Mesenchymal stem cell (in vitro differentiated cells and primary cell): ENCODE results near the gene PDGFC.

Source experiments
- DNase-seq: peaks from one replicate; pipeline ENCODE4 v3.0.0-alpha.2; 2013
- H2AFZ ChIP-seq: one replicate; pipeline ENCODE4 v1.6.1; 2013; ENCODE audit warnings: low read depth, mild to moderate bottlenecking, control low read depth, inconsistent platforms, low read length, moderate library complexity
- H2AK5ac ChIP-seq: 2 replicates; pipeline ENCODE4 v1.6.1; 2013; ENCODE audit warnings: low read length, moderate library complexity, mild to moderate bottlenecking, inconsistent platforms; ENCODE audit not compliant: severe bottlenecking
- H2BK120ac ChIP-seq: one replicate; pipeline ENCODE4 v1.6.1; 2013; ENCODE audit warnings: low read depth, mild to moderate bottlenecking, inconsistent platforms, low read length, moderate library complexity
- H2BK12ac ChIP-seq, 2 experiments: one replicate each; pipeline ENCODE4 v1.6.1; 2013; ENCODE audit warnings: inconsistent platforms in 2 of 2, low read length in 2 of 2, mild to moderate bottlenecking in 2 of 2, moderate library complexity in 2 of 2, control low read depth in 1 of 2
- H2BK15ac ChIP-seq: one replicate; pipeline ENCODE4 v1.6.1; 2013; ENCODE audit warnings: mild to moderate bottlenecking, low read depth, inconsistent platforms; ENCODE audit not compliant: poor library complexity, severe bottlenecking
- H2BK5ac ChIP-seq: 2 replicates; pipeline ENCODE4 v1.6.1; 2013; ENCODE audit warnings: low read depth, mild to moderate bottlenecking, low read length, control low read depth, inconsistent platforms; ENCODE audit not compliant: poor library complexity, severe bottlenecking
- H3K14ac ChIP-seq, 2 experiments: one replicate each; pipeline ENCODE4 v1.6.1; 2013; ENCODE audit warnings: inconsistent platforms in 2 of 2, low read length in 2 of 2, control low read depth in 1 of 2, mild to moderate bottlenecking in 1 of 2, moderate library complexity in 1 of 2
- H3K18ac ChIP-seq, 2 experiments: one replicate each; pipeline ENCODE4 v1.6.1; 2013; ENCODE audit warnings: inconsistent platforms in 2 of 2, low read length in 2 of 2, control low read depth in 1 of 2, low read depth in 1 of 2, mild to moderate bottlenecking in 1 of 2
- H3K23ac ChIP-seq, 2 experiments: one replicate each; pipeline ENCODE4 v1.6.1; 2013; ENCODE audit warnings: inconsistent platforms in 2 of 2, low read length in 2 of 2, mild to moderate bottlenecking in 2 of 2, moderate library complexity in 2 of 2, control low read depth in 1 of 2
- H3K27ac ChIP-seq: 2 replicates; pipeline ENCODE4 v1.5.1; 2013; ENCODE audit warnings: mild to moderate bottlenecking, moderate library complexity, low read length, control low read depth, inconsistent platforms; ENCODE audit not compliant: poor library complexity, severe bottlenecking
- H3K27me3 ChIP-seq, 2 experiments: 2 replicates each; pipeline versions ENCODE4 v1.6.1 to v1.7.0; 2013; ENCODE audit warnings: low read length in 2 of 2, mild to moderate bottlenecking in 2 of 2, moderate library complexity in 2 of 2, control low read depth in 1 of 2, inconsistent platforms in 1 of 2; ENCODE audit not compliant: control insufficient read depth in 1 of 2, insufficient read depth in 1 of 2
- H3K36me3 ChIP-seq, 2 experiments: 2 replicates each; pipeline versions ENCODE4 v1.6.1 to v1.7.0; 2013; ENCODE audit warnings: low read length in 2 of 2, control low read depth in 1 of 2, inconsistent platforms in 1 of 2, low read depth in 1 of 2, mild to moderate bottlenecking in 1 of 2; ENCODE audit not compliant: insufficient read depth in 2 of 2, control insufficient read depth in 1 of 2
- H3K4ac ChIP-seq, 2 experiments: one replicate each; pipeline ENCODE4 v1.6.1; 2013; ENCODE audit warnings: inconsistent platforms in 2 of 2, low read length in 2 of 2, mild to moderate bottlenecking in 2 of 2, moderate library complexity in 2 of 2, control low read depth in 1 of 2, low read depth in 1 of 2
- H3K4me1 ChIP-seq: 2 replicates; pipeline ENCODE4 v1.6.1; 2013; ENCODE audit warnings: low read depth, low read length, control low read depth; ENCODE audit not compliant: control insufficient read depth, insufficient read depth
- H3K4me2 ChIP-seq: 2 replicates; pipeline ENCODE4 v1.6.1; 2013; ENCODE audit warnings: low read length, mild to moderate bottlenecking, inconsistent platforms; ENCODE audit not compliant: poor library complexity, severe bottlenecking
- H3K4me3 ChIP-seq, 2 experiments: 2 replicates each; pipeline versions ENCODE4 v1.5.1 to v1.7.0; 2013; ENCODE audit warnings: low read length in 2 of 2, mild to moderate bottlenecking in 2 of 2, control low read depth in 1 of 2, low read depth in 1 of 2; ENCODE audit not compliant: insufficient read depth in 1 of 2
- H3K79me1 ChIP-seq: replicated peaks from 2 replicates; pipeline ENCODE4 v1.6.1; 2013; ENCODE audit warnings: mild to moderate bottlenecking, control low read depth, low read length, inconsistent platforms; ENCODE audit not compliant: poor library complexity, severe bottlenecking
- H3K9ac ChIP-seq: 2 replicates; pipeline ENCODE4 v1.7.0; 2013; ENCODE audit warnings: mild to moderate bottlenecking, low read length, moderate library complexity
- H3K9me3 ChIP-seq: 2 replicates; pipeline ENCODE4 v1.7.0; 2013; ENCODE audit warnings: mild to moderate bottlenecking, low read length; ENCODE audit not compliant: control insufficient read depth
- H4K8ac ChIP-seq: one replicate; pipeline ENCODE4 v1.6.1; 2013; ENCODE audit warnings: inconsistent platforms, mild to moderate bottlenecking, low read length, moderate library complexity
- H4K91ac ChIP-seq: one replicate; pipeline ENCODE4 v1.6.1; 2013; ENCODE audit warnings: mild to moderate bottlenecking, low read length, inconsistent platforms
- WGBS: methylation state at CpG from one replicate; pipeline ENCODE4 v1.1.7; 2013; ENCODE audit warnings: mixed read lengths; 5-methylcytosine and 5-hydroxymethylcytosine counted together

PDGFC gene

GRCh38 chr4:157010630-157011029, 39.0 kb upstream of the PDGFC start:
- no peak overlapping the region for H3K23ac ChIP-seq
- no peak overlapping the region for H3K18ac ChIP-seq
- no peak overlapping the region for H3K4me2 ChIP-seq
- no peak overlapping the region for H3K4me3 ChIP-seq
- no peak overlapping the region for H2BK15ac ChIP-seq
- H4K8ac ChIP-seq: no peak overlapping the region
- no peak overlapping the region for H2AFZ ChIP-seq
- no peaks in the 10 kb centered on the region for H3K27me3 ChIP-seq
- H3K14ac ChIP-seq: no peak overlapping the region
- H3K79me1 ChIP-seq: no peaks in the 10 kb centered on the region
- H2BK120ac ChIP-seq: no peak overlapping the region
- H3K27ac ChIP-seq: no peak overlapping the region
- H4K91ac ChIP-seq: no peak overlapping the region
- peaks cover 4% of the 10 kb centered on the region for H3K4me1 ChIP-seq
- DNase-seq: no peak
- no peaks in the 10 kb centered on the region for H3K9me3 ChIP-seq
- H3K36me3 ChIP-seq: no peaks in the 10 kb centered on the region
- no peak overlapping the region for H2BK12ac ChIP-seq
- H3K4ac ChIP-seq: no peak overlapping the region
- no peak overlapping the region for H3K9ac ChIP-seq
- no peak overlapping the region for H2BK5ac ChIP-seq
- no peak overlapping the region for H2AK5ac ChIP-seq
- no CpG with 5 or more reads among the region's 2 CpGs for whole genome bisulfite sequencing

DNA sequence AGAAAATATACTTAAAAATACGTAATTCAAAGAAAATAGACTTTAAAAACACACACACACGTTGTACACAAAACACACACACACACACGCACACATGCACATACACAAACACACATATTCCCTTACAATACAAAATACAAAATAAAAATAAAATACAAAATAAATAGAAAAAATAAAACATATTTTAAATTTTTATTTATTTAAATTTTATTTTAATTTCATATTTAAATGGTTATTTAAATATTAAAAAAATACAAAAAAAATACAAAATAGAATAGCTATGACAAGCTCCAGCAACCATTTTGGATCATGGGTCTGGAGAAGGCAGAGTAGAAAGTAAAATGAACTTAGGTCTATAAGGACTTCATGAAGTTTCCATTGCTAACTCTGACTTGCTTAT, 34.2 kb upstream of the PDGFC start:
- Histone ChIP-seq H4K91ac (no peak overlapping the region), H3K18ac (no peak overlapping the region), H4K8ac (no peak overlapping the region), H3K9ac (no peak overlapping the region), H3K36me3 (no peaks in the 10 kb centered on the region), H3K27me3 (no peaks in the 10 kb centered on the region), H3K23ac (no peak overlapping the region), H2BK15ac (no peak overlapping the region), H2BK120ac (no peak overlapping the region), H3K79me1 (no peaks in the 10 kb centered on the region), H2BK5ac (no peak overlapping the region), H3K4me1 (no peaks in the 10 kb centered on the region), H3K14ac (no peak overlapping the region), H2AK5ac (no peak overlapping the region), H3K4me3 (no peak overlapping the region), H3K9me3 (no peaks in the 10 kb centered on the region), H3K4ac (no peak overlapping the region), H3K27ac (no peak overlapping the region), H2AFZ (no peak overlapping the region), H2BK12ac (no peak overlapping the region), H3K4me2 (no peak overlapping the region)
- no peak for DNase-seq
- 100% methylated on average over 3 of the region's 3 CpGs for WGBS

DNA sequence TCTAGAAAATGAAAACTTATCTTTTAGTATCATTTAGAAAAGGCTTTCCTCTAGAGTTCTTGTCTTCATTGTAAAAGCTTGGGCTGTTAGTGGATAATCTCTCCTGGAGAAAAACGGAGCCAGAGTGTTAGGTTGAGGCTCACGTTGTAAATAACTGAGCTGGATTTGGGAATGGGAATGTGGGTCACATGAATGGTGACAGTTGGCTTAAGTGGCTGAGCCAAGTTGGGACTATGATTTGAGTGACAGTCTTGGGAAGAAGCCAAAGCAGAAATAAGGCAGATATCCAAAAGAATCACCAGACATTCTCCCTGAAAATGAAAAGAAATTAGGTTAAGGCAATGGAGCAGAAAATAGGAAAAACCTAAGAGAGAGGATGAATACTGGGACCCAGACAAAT, 33.6 kb upstream of the PDGFC start:
- no peaks in the 10 kb centered on the region for H3K36me3 ChIP-seq
- H3K4me2 ChIP-seq: no peak overlapping the region
- no peaks in the 10 kb centered on the region for H3K27me3 ChIP-seq
- H2AK5ac ChIP-seq: peak overlapping the region; percentile 96
- H3K4me1 ChIP-seq: no peaks in the 10 kb centered on the region
- no peak overlapping the region for H2BK15ac ChIP-seq
- no peak overlapping the region for H3K27ac ChIP-seq
- no peaks in the 10 kb centered on the region for H3K9me3 ChIP-seq
- no peak overlapping the region for H3K4me3 ChIP-seq
- 95% methylated on average over 2 of the region's 2 CpGs for WGBS
- no peak overlapping the region for H2BK120ac ChIP-seq
- no peak overlapping the region for H3K9ac ChIP-seq
- H4K8ac ChIP-seq: no peak overlapping the region
- no peak overlapping the region for H3K18ac ChIP-seq
- no peak overlapping the region for H3K14ac ChIP-seq
- peak overlapping the region in 1 of 2 experiments; percentile 88 for H2BK12ac ChIP-seq
- DNase-seq: no peak
- H2BK5ac ChIP-seq: no peak overlapping the region
- H3K4ac ChIP-seq: no peak overlapping the region
- no peak overlapping the region for H3K23ac ChIP-seq
- H3K79me1 ChIP-seq: no peaks in the 10 kb centered on the region
- H2AFZ ChIP-seq: no peak overlapping the region
- no peak overlapping the region for H4K91ac ChIP-seq

DNA sequence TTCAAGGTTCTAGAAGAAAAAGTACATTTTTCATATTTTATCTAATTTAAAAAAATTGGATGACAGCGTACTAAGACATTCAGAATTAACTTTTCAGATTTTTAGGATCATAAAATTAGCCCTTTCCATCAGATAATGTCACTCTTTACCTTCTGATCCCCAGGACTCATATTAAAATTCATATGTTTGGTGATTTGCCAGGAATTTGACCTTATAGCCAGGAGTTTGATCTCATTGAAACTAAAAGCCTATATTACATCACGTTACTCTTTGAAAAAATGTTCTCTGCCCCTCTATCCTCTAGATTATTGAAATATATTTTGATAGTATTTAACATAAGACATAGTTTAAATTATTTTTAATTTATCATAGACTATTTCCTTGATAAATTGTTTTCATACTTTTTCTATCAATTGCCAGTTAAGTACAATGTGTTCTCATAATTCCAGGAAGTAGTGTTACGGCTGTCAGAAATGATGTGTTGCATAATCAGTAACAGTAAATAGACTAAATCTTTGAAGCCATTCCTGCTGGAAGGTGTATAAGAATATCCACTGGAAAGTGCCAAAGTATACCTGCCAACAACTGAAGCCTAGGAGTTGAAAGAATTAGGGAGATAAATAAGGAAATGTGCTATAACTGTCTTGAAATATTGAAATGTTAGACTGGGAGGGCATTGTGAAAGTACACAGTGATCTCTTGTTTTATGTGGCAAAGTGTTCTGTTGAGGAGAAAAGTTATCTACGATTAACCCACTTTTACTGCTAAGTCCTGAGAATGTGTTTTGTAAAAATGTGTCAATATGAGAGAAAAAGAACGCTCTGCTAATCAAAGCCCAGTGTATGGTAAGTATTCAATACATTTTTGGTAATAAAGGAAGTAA, 32.9 kb upstream of the PDGFC start:
- H4K91ac ChIP-seq: no peak overlapping the region
- no peaks in the 10 kb centered on the region for H3K27me3 ChIP-seq
- H2AK5ac ChIP-seq: no peak overlapping the region
- H3K4me3 ChIP-seq: no peak overlapping the region
- H3K23ac ChIP-seq: no peak overlapping the region
- no peaks in the 10 kb centered on the region for H3K36me3 ChIP-seq
- no peaks in the 10 kb centered on the region for H3K9me3 ChIP-seq
- no peak overlapping the region for H3K4me2 ChIP-seq
- no peaks in the 10 kb centered on the region for H3K79me1 ChIP-seq
- DNase-seq: no peak
- H2BK12ac ChIP-seq: no peak overlapping the region
- no peak overlapping the region for H2BK15ac ChIP-seq
- H3K27ac ChIP-seq: no peak overlapping the region
- no peak overlapping the region for H3K4ac ChIP-seq
- no peak overlapping the region for H4K8ac ChIP-seq
- H3K14ac ChIP-seq: no peak overlapping the region
- no peaks in the 10 kb centered on the region for H3K4me1 ChIP-seq
- peak overlapping the region; percentile 44 for H3K9ac ChIP-seq
- no peak overlapping the region for H3K18ac ChIP-seq
- H2BK5ac ChIP-seq: no peak overlapping the region
- 86% methylated on average over 2 of the region's 5 CpGs for WGBS
- no peak overlapping the region for H2AFZ ChIP-seq
- H2BK120ac ChIP-seq: no peak overlapping the region
